Kidney (tissue), 14 donors: ENCODE results near the gene KDM4E. TPM values are rescaled to one million over a fixed set of nuclear protein-coding genes. Genes with fewer than 3 reads are reported as not detected.

ENCODE experiments used
- DNase-seq, 5 donors: peaks; one replicate each; pipeline ENCODE4 v3.0.0-alpha.2; 2013 to 2020
- FAIRE-seq: peaks from 2 replicates; lab custom pipeline; 2012; peaks lifted over from hg19 to GRCh38; lab: Jason Lieb, UNC
- H3K27ac ChIP-seq, 2 donors: one replicate each; pipeline ENCODE4 v1.7.0; 2013; ENCODE audit warnings: low read depth in 2 of 2, low read length in 2 of 2, inconsistent platforms in 1 of 2
- H3K27me3 ChIP-seq: one replicate; pipeline ENCODE4 v1.7.1; 2013; ENCODE audit warnings: low read length, inconsistent platforms; ENCODE audit not compliant: control insufficient read depth, insufficient read depth
- H3K36me3 ChIP-seq, 3 donors: one replicate each; pipeline versions ENCODE4 v1.7.0 to v1.7.1; 2013; ENCODE audit warnings: low read length in 3 of 3, control low read depth in 1 of 3, inconsistent platforms in 1 of 3; ENCODE audit not compliant: insufficient read depth in 3 of 3, control insufficient read depth in 2 of 3
- H3K4me1 ChIP-seq, 3 donors: one replicate each; pipeline versions ENCODE4 v1.7.0 to v1.7.1; 2013; ENCODE audit warnings: low read length in 3 of 3, inconsistent platforms in 1 of 3, low read depth in 1 of 3; ENCODE audit not compliant: control insufficient read depth in 2 of 3, insufficient read depth in 2 of 3
- H3K4me3 ChIP-seq, 3 donors: one replicate each; pipeline versions ENCODE4 v1.7.0 to v1.8.1; 2013; ENCODE audit warnings: low read length in 3 of 3, control low read depth in 1 of 3, inconsistent platforms in 1 of 3
- H3K9ac ChIP-seq, 3 donors: one replicate each; pipeline versions ENCODE4 v1.7.0 to v1.7.1; 2013; ENCODE audit warnings: low read length in 3 of 3, control low read depth in 1 of 3, inconsistent platforms in 1 of 3
- H3K9me3 ChIP-seq, 3 donors: one replicate each; pipeline versions ENCODE4 v1.7.0 to v1.7.1; 2013; ENCODE audit warnings: low read length in 3 of 3, control low read depth in 1 of 3, inconsistent platforms in 1 of 3; ENCODE audit not compliant: control insufficient read depth in 2 of 3, insufficient read depth in 1 of 3
- CTCF ChIP-seq: IDR thresholded peaks from 3 replicates; pipeline ENCODE4 v1.5.1; 2012; ENCODE audit warnings: mild to moderate bottlenecking, moderate library complexity, borderline replicate concordance; ENCODE audit not compliant: insufficient read depth; ENCODE audit errors: extremely low read depth
- intact Hi-C: fragments of 100-400 bp; cut with DNase I; formaldehyde crosslinking; loops from one replicate; pipeline ENCODE4 v1.11.1; 2022
- polyA plus RNA-seq: library from polyadenylated mRNA; stranded (reverse); fragments of 350-450 nt; fragmentation: Illumina TruSeq; extraction: RNeasy Lipid Tissue Mini Kit (QIAGEN cat#74804); gene quantifications from one replicate; pipeline ENCODE4 v1.2.3, GENCODE V29; 2014; ENCODE audit warnings: low read depth, low replicate concordance; ENCODE audit not compliant: insufficient read depth
- total RNA-seq: library from RNA; stranded (reverse); fragmentation: NEBNext Ultra II Directional; extraction: Animal tissue kit (Norgen Biotek cat#: 25700); gene quantifications from one replicate; pipeline ENCODE4 v1.2.1, GENCODE V29; 2021
- donor health status: control.
- donor health status: control.
- donor health status: control.
- donor health status: control.
- donor health status: control.
- donor health status: DM: yes; HTN: yes; CAD: no.
- donor health status: Normal renal cell carcinoma (clear cell type).

Gene KDM4E
- total and polyA plus RNA-seq, 2 donors from 2014 or later: not detected

- Histone ChIP-seq H3K27me3 (no peaks in the 10 kb centered on the region), H3K36me3 (no peaks in the 10 kb centered on the region), H3K4me3 (no peak overlapping the region), H3K9me3 (no peaks in the 10 kb centered on the region), H3K27ac (no peak overlapping the region), H3K4me1 (peaks cover 0 to 4% (median 4%) of the 10 kb centered on the region in 3 donors), H3K9ac (no peak overlapping the region)
- FAIRE-seq (no peak), DNase-seq (no peak)
- no peak for TF ChIP-seq CTCF
- intact Hi-C loops: no loop called here
These were observed 34.0 kb downstream of the KDM4E start for GRCh38 chr11:95059046-95059445.

GRCh38 chr11:95065336-95065735, 40.3 kb downstream of the KDM4E start:
- Histone ChIP-seq H3K9ac (no peak overlapping the region), H3K27me3 (no peaks in the 10 kb centered on the region), H3K27ac (no peak overlapping the region), H3K9me3 (no peaks in the 10 kb centered on the region), H3K4me1 (peaks cover 0 to 8% (median 5%) of the 10 kb centered on the region in 3 donors), H3K4me3 (no peak overlapping the region), H3K36me3 (peaks cover 0 to under 1% (median 0%) of the 10 kb centered on the region in 3 donors)
- intact Hi-C loops: no loop called here
- DNase-seq (no peak), FAIRE-seq (no peak)
- no peak for TF ChIP-seq CTCF

- Histone ChIP-seq H3K4me1 (peaks cover 0 to 8% (median 5%) of the 10 kb centered on the region in 3 donors), H3K27me3 (no peaks in the 10 kb centered on the region), H3K9me3 (no peaks in the 10 kb centered on the region), H3K27ac (peak within 1 kb of the TSS; percentile 97 to 98), H3K36me3 (peaks cover 0 to 2% (median 0%) of the 10 kb centered on the region in 3 donors), H3K4me3 (peak within 1 kb of the TSS; percentile 94 to 98 (median 96)), H3K9ac (peak within 1 kb of the TSS; percentile 85 to 96 (median 96))
- TF ChIP-seq CTCF: no peak
- no peak for FAIRE-seq
- no peak for DNase-seq
- intact Hi-C loops: no loop called here
These were observed 41.6 kb downstream of the KDM4E start, which contains the start of gene SRSF8 for GRCh38 chr11:95066716-95067038. SRSF8 (plus strand) TSS chr11:95066919; CDS start chr11:95067227, 308 bp downstream.
